A549 (cell line): ENCODE data around the gene RNF145. TPM values are rescaled to one million over a fixed set of nuclear protein-coding genes. Genes with fewer than 3 reads are reported as not detected.

Source experiments
- ATAC-seq, 2 experiments: fragments of 200-7000 bp in 1 of 2; fragments of >200 bp in 1 of 2; cut with Nextera tagmentation in 1 of 2; cut with Tn5 transposase in 1 of 2; 3 replicates each; pipeline versions ENCODE4 v1.8.0 to v1.9.1; 2018 to 2020; ENCODE audit warnings: mild to moderate bottlenecking in 1 of 2, moderate library complexity in 1 of 2
- CTCF ChIA-PET: fragments of 300-600 bp; sonication (Branson Sonifier 250); formaldehyde crosslinking; extraction: SDS; loops from one replicate; lab custom pipeline; 2021; ENCODE audit warnings: antibody characterized with exemption, inconsistent platforms; lab: Yijun Ruan, JAX
- POLR2A ChIA-PET: fragments of 350-600 bp; formaldehyde crosslinking; extraction: SDS; loops from one replicate; lab custom pipeline; 2021; ENCODE audit warnings: antibody characterized with exemption, inconsistent platforms; lab: Yijun Ruan, JAX
- DNase-seq, 2 experiments: peaks; one replicate each; pipeline versions ENCODE4 v3.0.0 to v3.0.0-alpha.2; 2011 to 2016; ENCODE audit warnings: low read depth in 1 of 2, low spot score in 1 of 2
- FAIRE-seq: peaks from 2 replicates; lab custom pipeline; 2011; peaks lifted over from hg19 to GRCh38; lab: Jason Lieb, UNC
- H3K27ac ChIP-seq, 2 experiments: fragments of >200 bp; sonication (Bioruptor Twin); formaldehyde crosslinking; 3 replicates each; pipeline ENCODE4 v1.5.1; 2016 to 2017
- H3K4me1 ChIP-seq: fragments of >200 bp; sonication (Bioruptor Twin); formaldehyde crosslinking; 3 replicates; pipeline ENCODE4 v1.6.1; 2016
- H3K4me2 ChIP-seq: fragments of >200 bp; sonication (Bioruptor Twin); formaldehyde crosslinking; 3 replicates; pipeline ENCODE4 v1.6.1; 2016
- H3K4me3 ChIP-seq: fragments of >200 bp; sonication (Bioruptor Twin); formaldehyde crosslinking; 3 replicates; pipeline ENCODE4 v1.5.1; 2016
- H3K9me3 ChIP-seq: fragments of >200 bp; sonication (Bioruptor Twin); formaldehyde crosslinking; 3 replicates; pipeline ENCODE4 v1.6.1; 2016
- CBX8 ChIP-seq: fragments of 200-600 bp; sonication (generic); IDR thresholded peaks from 2 replicates; pipeline ENCODE4 v1.6.1; 2016
- CEBPB ChIP-seq, 2 experiments: fragments of >200 bp in 1 of 2; sonication (Bioruptor Twin) in 1 of 2; formaldehyde crosslinking in 1 of 2; IDR thresholded peaks; 2 replicates each; pipeline ENCODE4 v1.6.1; 2012 to 2016
- EP300 ChIP-seq, 2 experiments: fragments of >200 bp; sonication (Bioruptor Twin); formaldehyde crosslinking; IDR thresholded peaks; 2 replicates in 1 of 2; 3 replicates in 1 of 2; pipeline ENCODE4 v1.6.1; 2016 to 2017
- FOSL2 ChIP-seq, 2 experiments: fragments of 450-650 bp in 1 of 2; fragments of >200 bp in 1 of 2; sonication (Bioruptor Twin) in 1 of 2; formaldehyde crosslinking; IDR thresholded peaks; 2 replicates each; pipeline versions ENCODE4 v1.5.0 to v1.6.1; 2016 to 2020; ENCODE audit warnings: mild to moderate bottlenecking in 1 of 2, moderate library complexity in 1 of 2
- HDAC2 ChIP-seq: fragments of 200-600 bp; sonication (generic); IDR thresholded peaks from 2 replicates; pipeline ENCODE4 v1.6.1; 2016
- HEYL ChIP-seq: fragments of 250-450 bp; sonication (Bioruptor Pico); IDR thresholded peaks from 2 replicates; pipeline ENCODE4 v1.8.0; 2021; ENCODE audit warnings: mild to moderate bottlenecking, moderate library complexity
- JUN ChIP-seq, 2 experiments: fragments of >200 bp; sonication (Bioruptor Twin); formaldehyde crosslinking; IDR thresholded peaks; 2 replicates in 1 of 2; 3 replicates in 1 of 2; pipeline ENCODE4 v1.6.1; 2016 to 2017
- JUNB ChIP-seq: fragments of >200 bp; sonication (Bioruptor Twin); formaldehyde crosslinking; IDR thresholded peaks from 2 replicates; pipeline ENCODE4 v1.6.1; 2016
- MAFK ChIP-seq: fragments of 450-650 bp; IDR thresholded peaks from 2 replicates; pipeline ENCODE4 v1.6.1; 2014; ENCODE audit not compliant: partially characterized antibody
- POLR2A ChIP-seq: IDR thresholded peaks from 2 replicates; pipeline ENCODE4 v1.6.1; 2012; ENCODE audit warnings: mild to moderate bottlenecking, low read length
- POLR2AphosphoS2 ChIP-seq: conservative IDR thresholded peaks from 2 replicates; pipeline ENCODE4 v1.6.1; 2012; ENCODE audit warnings: low read length, improper control_type of control experiment, inconsistent platforms
- RAD21 ChIP-seq, 2 experiments: fragments of >200 bp in 1 of 2; sonication (Bioruptor Twin) in 1 of 2; formaldehyde crosslinking in 1 of 2; IDR thresholded peaks in 1 of 2; conservative IDR thresholded peaks in 1 of 2; 2 replicates in 1 of 2; 3 replicates in 1 of 2; pipeline ENCODE4 v1.6.1; 2012 to 2018; ENCODE audit warnings: inconsistent platforms in 1 of 2
- SMC3 ChIP-seq: fragments of >200 bp; sonication (Bioruptor Twin); formaldehyde crosslinking; IDR thresholded peaks from 3 replicates; pipeline ENCODE4 v1.6.1; 2018; ENCODE audit warnings: inconsistent platforms
- SREBF2 ChIP-seq: fragments of 450-650 bp; IDR thresholded peaks from 2 replicates; pipeline ENCODE4 v1.6.1; 2014; ENCODE audit warnings: mild to moderate bottlenecking, moderate library complexity
- TP53 ChIP-seq: fragments of 250-450 bp; sonication (Bioruptor Pico); IDR thresholded peaks from 2 replicates; pipeline ENCODE4 v1.5.0; 2021; ENCODE audit warnings: mild to moderate bottlenecking, moderate library complexity
- ZC3H11A ChIP-seq: fragments of 450-650 bp; IDR thresholded peaks from 2 replicates; pipeline ENCODE4 v1.6.1; 2014; ENCODE audit warnings: antibody characterized with exemption, mild to moderate bottlenecking
- ZNF302 ChIP-seq: fragments of 250-450 bp; sonication (Bioruptor Pico); IDR thresholded peaks from 2 replicates; pipeline ENCODE4 v1.9.0; 2021; ENCODE audit warnings: inconsistent platforms, mild to moderate bottlenecking, moderate library complexity
- ZSCAN20 ChIP-seq: fragments of 250-450 bp; sonication (Bioruptor Pico); IDR thresholded peaks from 2 replicates; pipeline ENCODE4 v1.8.0; 2022; ENCODE audit warnings: mild to moderate bottlenecking, moderate library complexity
- WGBS: methylation state at CpG from one replicate; pipeline ENCODE4 v1.1.6; 2017; ENCODE audit errors: missing lambda C conversion rate; 5-methylcytosine and 5-hydroxymethylcytosine counted together
- polyA plus RNA-seq, 4 experiments: library from polyadenylated mRNA; depleted of rRNA in 3 of 4; stranded (reverse); fragments of >200 nt; fragmentation: RNase III in 1 of 4; extraction: RNeasy Plus Mini Kit Qiagen cat#74134 plus additional on column Dnase treatment in 1 of 4; gene quantifications; 2 replicates in 3 of 4; 3 replicates in 1 of 4; pipeline ENCODE4 v1.2.3, GENCODE V29; 2011 to 2017
- TF ChIP-seq, protein P1 (sequence below): fragments of 250-450 bp; sonication (Bioruptor Pico); IDR thresholded peaks from 2 replicates; pipeline ENCODE4 v1.5.0; 2021; ENCODE audit warnings: mild to moderate bottlenecking, moderate library complexity, borderline replicate concordance
- TF ChIP-seq, protein P2 (sequence below): fragments of 250-450 bp; sonication (Bioruptor Pico); IDR thresholded peaks from 2 replicates; pipeline ENCODE4 v1.5.0; 2020; ENCODE audit warnings: low read depth, mild to moderate bottlenecking, moderate library complexity
- TF ChIP-seq, protein P3 (sequence below): fragments of >200 bp; sonication (Bioruptor Twin); formaldehyde crosslinking; IDR thresholded peaks from 3 replicates; pipeline ENCODE4 v1.5.1; 2016
- TF ChIP-seq, protein P4 (sequence below): IDR thresholded peaks from 2 replicates; pipeline ENCODE4 v1.6.1; 2012

The RNF145 gene
- polyA plus RNA-seq, 2 of the 4 experiments (the other 2 are of a cell fraction) = 122 to 146 TPM

DNA sequence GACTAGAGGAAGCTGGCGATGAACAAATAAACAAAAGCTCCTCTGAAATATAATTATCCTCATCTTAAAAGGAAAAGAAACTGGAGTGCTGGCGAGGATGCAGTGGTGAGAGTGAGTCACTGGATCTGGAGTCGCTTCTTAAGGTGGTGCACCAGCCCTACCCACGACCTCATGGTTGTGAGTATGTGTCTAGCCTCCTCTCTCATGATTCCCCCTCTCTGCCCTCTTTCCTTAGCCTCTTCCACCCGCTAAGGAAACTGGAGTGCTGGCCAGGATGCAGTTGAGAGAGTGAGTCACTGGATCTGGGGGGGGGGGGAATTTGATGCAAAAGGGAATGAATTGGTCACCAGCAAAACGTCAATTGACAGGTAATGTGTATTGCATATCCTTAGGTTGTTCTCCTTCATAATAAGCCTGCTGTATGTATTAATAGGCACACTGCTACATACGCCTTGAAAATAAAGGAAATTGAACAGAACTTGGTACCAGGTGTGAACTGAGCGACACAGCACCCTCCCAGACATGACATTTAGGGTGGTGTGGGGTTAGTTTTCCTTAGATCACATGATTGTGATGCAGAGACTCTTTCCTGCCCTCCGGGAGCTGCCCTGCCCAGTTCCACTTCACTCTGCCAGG, 73.3 kb downstream of the RNF145 start:
- no peak overlapping the region for H3K4me3 ChIP-seq
- DNase-seq (peak; percentile 18 to 66), FAIRE-seq (no peak), ATAC-seq (peak; percentile 83 to 90)
- WGBS = 24% methylated on average over 9 of the region's 9 CpGs
- H3K27ac ChIP-seq = peak overlapping the region; percentile 5 to 46; a peak in 4 of 6 replicates
- TF ChIP-seq, protein P1, sequence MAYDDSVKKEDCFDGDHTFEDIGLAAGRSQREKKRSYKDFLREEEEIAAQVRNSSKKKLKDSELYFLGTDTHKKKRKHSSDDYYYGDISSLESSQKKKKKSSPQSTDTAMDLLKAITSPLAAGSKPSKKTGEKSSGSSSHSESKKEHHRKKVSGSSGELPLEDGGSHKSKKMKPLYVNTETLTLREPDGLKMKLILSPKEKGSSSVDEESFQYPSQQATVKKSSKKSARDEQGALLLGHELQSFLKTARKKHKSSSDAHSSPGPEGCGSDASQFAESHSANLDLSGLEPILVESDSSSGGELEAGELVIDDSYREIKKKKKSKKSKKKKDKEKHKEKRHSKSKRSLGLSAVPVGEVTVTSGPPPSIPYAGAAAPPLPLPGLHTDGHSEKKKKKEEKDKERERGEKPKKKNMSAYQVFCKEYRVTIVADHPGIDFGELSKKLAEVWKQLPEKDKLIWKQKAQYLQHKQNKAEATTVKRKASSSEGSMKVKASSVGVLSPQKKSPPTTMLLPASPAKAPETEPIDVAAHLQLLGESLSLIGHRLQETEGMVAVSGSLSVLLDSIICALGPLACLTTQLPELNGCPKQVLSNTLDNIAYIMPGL (CRISPR knock-in tag) = no peak
- peak; percentile 27; the same call in 1 of the 2 replicates for TF ChIP-seq JUNB
- no peak for TF ChIP-seq TP53 (CRISPR knock-in tag)
- no peak for TF ChIP-seq ZSCAN20 (CRISPR knock-in tag)
- TF ChIP-seq, protein P2, sequence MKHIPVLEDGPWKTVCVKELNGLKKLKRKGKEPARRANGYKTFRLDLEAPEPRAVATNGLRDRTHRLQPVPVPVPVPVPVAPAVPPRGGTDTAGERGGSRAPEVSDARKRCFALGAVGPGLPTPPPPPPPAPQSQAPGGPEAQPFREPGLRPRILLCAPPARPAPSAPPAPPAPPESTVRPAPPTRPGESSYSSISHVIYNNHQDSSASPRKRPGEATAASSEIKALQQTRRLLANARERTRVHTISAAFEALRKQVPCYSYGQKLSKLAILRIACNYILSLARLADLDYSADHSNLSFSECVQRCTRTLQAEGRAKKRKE (CRISPR knock-in tag) = no peak
- no peak for TF ChIP-seq ZNF302 (CRISPR knock-in tag)
- TF ChIP-seq HEYL (CRISPR knock-in tag) = no peak
- no peak for TF ChIP-seq POLR2AphosphoS2
- no peak for TF ChIP-seq JUN (IDR thresholded peaks at IDR 0.05)
- 0 out of 2 replicates have a peak, but pooled peaks have one; percentile 16 for TF ChIP-seq FOSL2 (IDR thresholded peaks at IDR 0.05)
- peak; percentile 44; the same call in 1 of the 2 replicates for TF ChIP-seq FOSL2 (CRISPR knock-in tag; IDR thresholded peaks at IDR 0.05)
- TF ChIP-seq ZC3H11A = no peak
- TF ChIP-seq SREBF2 = no peak
- no peak for TF ChIP-seq RAD21 (conservative IDR thresholded peaks at IDR 0.05 in 1 of 2, IDR thresholded peaks at IDR 0.05 in 1 of 2)
- TF ChIP-seq, protein P3, sequence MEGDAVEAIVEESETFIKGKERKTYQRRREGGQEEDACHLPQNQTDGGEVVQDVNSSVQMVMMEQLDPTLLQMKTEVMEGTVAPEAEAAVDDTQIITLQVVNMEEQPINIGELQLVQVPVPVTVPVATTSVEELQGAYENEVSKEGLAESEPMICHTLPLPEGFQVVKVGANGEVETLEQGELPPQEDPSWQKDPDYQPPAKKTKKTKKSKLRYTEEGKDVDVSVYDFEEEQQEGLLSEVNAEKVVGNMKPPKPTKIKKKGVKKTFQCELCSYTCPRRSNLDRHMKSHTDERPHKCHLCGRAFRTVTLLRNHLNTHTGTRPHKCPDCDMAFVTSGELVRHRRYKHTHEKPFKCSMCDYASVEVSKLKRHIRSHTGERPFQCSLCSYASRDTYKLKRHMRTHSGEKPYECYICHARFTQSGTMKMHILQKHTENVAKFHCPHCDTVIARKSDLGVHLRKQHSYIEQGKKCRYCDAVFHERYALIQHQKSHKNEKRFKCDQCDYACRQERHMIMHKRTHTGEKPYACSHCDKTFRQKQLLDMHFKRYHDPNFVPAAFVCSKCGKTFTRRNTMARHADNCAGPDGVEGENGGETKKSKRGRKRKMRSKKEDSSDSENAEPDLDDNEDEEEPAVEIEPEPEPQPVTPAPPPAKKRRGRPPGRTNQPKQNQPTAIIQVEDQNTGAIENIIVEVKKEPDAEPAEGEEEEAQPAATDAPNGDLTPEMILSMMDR = no peak
- no peak for TF ChIP-seq CBX8
- TF ChIP-seq MAFK = no peak
- TF ChIP-seq EP300 (IDR thresholded peaks at IDR 0.05) = 0 out of 5 replicates have a peak, but pooled peaks of 1 of the 2 experiments have one; percentile 13
- no peak for TF ChIP-seq POLR2A
- POLR2A ChIA-PET = no interaction called here
- H3K4me2 ChIP-seq = peak overlapping the region; percentile 57
- peaks cover 25% of the 10 kb centered on the region for H3K4me1 ChIP-seq
- H3K9me3 ChIP-seq = no peaks in the 10 kb centered on the region
- CTCF ChIA-PET = interaction anchor here (0.6 kb wide), 1 partner anchor 1061 kb away, joined by 3 read pairs; no protein-coding TSS in a partner anchor

DNA sequence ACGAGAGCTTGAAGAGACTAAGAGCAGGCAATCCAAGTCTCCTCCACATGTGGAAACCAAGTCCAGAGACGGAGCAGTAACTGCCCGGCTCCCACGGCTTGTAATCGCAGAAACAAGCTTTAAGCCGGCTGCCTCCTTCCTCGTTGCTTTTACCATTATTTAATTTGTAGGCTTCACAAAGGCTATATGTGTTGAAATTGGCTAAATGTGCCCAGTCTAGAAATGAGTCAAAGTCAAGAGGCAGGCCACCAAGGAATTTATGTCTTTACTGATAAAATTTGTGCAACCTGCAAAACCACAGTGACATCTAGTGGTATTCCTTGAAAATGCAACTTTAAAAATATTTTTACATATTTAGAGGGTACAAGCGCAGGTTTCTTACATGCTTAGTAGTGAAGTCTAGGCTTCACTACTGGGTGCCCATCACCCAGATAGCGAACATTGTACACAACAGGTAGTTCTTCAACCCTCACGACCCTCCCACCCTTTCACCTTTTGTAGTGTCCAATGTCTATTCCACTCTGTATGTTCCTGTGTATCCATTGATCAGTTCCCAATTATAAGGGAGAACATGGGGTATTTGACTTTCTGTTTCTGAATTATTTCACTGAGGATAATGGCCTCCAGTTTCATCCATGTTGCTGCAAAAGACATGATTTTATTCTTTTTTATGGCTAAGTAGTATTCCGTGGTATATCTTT, 76.2 kb downstream of the RNF145 start:
- ChIA-PET POLR2A (no interaction called here), CTCF (interaction anchor here (0.6 to 2.3 kb wide), 38 partner anchors 10 to 1390 kb away, joined by 3 to 29 read pairs (median 4); partner anchors contain the start of gene LSM11)
- peak; percentile 88 for FAIRE-seq
- H3K4me3 ChIP-seq = no peak overlapping the region
- peak; percentile 82 for TF ChIP-seq SMC3
- TF ChIP-seq, protein P4, sequence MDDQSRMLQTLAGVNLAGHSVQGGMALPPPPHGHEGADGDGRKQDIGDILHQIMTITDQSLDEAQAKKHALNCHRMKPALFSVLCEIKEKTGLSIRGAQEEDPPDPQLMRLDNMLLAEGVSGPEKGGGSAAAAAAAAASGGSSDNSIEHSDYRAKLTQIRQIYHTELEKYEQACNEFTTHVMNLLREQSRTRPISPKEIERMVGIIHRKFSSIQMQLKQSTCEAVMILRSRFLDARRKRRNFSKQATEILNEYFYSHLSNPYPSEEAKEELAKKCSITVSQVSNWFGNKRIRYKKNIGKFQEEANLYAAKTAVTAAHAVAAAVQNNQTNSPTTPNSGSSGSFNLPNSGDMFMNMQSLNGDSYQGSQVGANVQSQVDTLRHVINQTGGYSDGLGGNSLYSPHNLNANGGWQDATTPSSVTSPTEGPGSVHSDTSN = no peak
- TF ChIP-seq CEBPB (IDR thresholded peaks at IDR 0.05) = no peak
- TF ChIP-seq RAD21 (conservative IDR thresholded peaks at IDR 0.05 in 1 of 2, IDR thresholded peaks at IDR 0.05 in 1 of 2) = peak; percentile 92 to 93
- TF ChIP-seq, protein P3 = peak; percentile 93
- no peak for TF ChIP-seq HDAC2
- no peak for TF ChIP-seq EP300 (IDR thresholded peaks at IDR 0.05)
- TF ChIP-seq FOSL2 (IDR thresholded peaks at IDR 0.05) = no peak
- TF ChIP-seq FOSL2 (CRISPR knock-in tag; IDR thresholded peaks at IDR 0.05) = peak; percentile 50
- ATAC-seq = peak; percentile 61 to 78
- WGBS = 34% methylated on average over 11 of the region's 11 CpGs
- peak overlapping the region; percentile 4 to 29; a peak in 1 of 6 replicates for H3K27ac ChIP-seq
- H3K4me1 ChIP-seq = peaks cover 25% of the 10 kb centered on the region
- DNase-seq = peak; percentile 25 to 65
- no peaks in the 10 kb centered on the region; the same call in 2 of the 3 replicates for H3K9me3 ChIP-seq
- H3K4me2 ChIP-seq = peak overlapping the region; percentile 68
